Mesendoderm (in vitro differentiated cells): Measurements from ENCODE around the gene WBP1L.

Experiments used
- DNase-seq: peaks from one replicate; pipeline ENCODE4 v3.0.0; 2013
- H2AK5ac ChIP-seq: 2 replicates; pipeline ENCODE4 v1.6.1; 2013; ENCODE audit warnings: low read length, inconsistent platforms
- H2BK120ac ChIP-seq: 2 replicates; pipeline ENCODE4 v1.6.1; 2013; ENCODE audit warnings: low read depth, mild to moderate bottlenecking, low read length, moderate library complexity, mixed read lengths
- H2BK15ac ChIP-seq: replicated peaks from 2 replicates; pipeline ENCODE4 v1.6.1; 2013; ENCODE audit warnings: low read depth, mild to moderate bottlenecking, moderate library complexity
- H2BK5ac ChIP-seq: 2 replicates; pipeline ENCODE4 v1.6.1; 2013; ENCODE audit warnings: low read length, inconsistent platforms
- H3K18ac ChIP-seq: 2 replicates; pipeline ENCODE4 v1.6.1; 2013; ENCODE audit warnings: mild to moderate bottlenecking, low read length, mixed read lengths
- H3K23ac ChIP-seq: one replicate; pipeline ENCODE4 v1.6.1; 2013; ENCODE audit warnings: low read length
- H3K27ac ChIP-seq: 2 replicates; pipeline ENCODE4 v1.5.1; 2013; ENCODE audit warnings: low read depth, mild to moderate bottlenecking, inconsistent platforms, low read length, moderate library complexity
- H3K27me3 ChIP-seq: 2 replicates; pipeline ENCODE4 v1.6.1; 2013; ENCODE audit warnings: low read length, control low read depth, mild to moderate bottlenecking, inconsistent platforms; ENCODE audit not compliant: insufficient read depth, poor library complexity
- H3K36me3 ChIP-seq: 2 replicates; pipeline ENCODE4 v1.6.1; 2013; ENCODE audit warnings: low read length, inconsistent platforms; ENCODE audit not compliant: control insufficient read depth, insufficient read depth
- H3K4ac ChIP-seq: one replicate; pipeline ENCODE4 v1.6.1; 2013; ENCODE audit warnings: low read depth, mild to moderate bottlenecking, low read length, moderate library complexity
- H3K4me1 ChIP-seq: 2 replicates; pipeline ENCODE4 v1.6.1; 2013; ENCODE audit warnings: low read depth, low read length, inconsistent platforms; ENCODE audit not compliant: control insufficient read depth
- H3K4me2 ChIP-seq: 2 replicates; pipeline ENCODE4 v1.6.1; 2013; ENCODE audit warnings: low read length
- H3K4me3 ChIP-seq: 2 replicates; pipeline ENCODE4 v1.5.1; 2013; ENCODE audit warnings: mild to moderate bottlenecking, low read length
- H3K56ac ChIP-seq: one replicate; pipeline ENCODE4 v1.6.1; 2013; ENCODE audit warnings: low read length
- H3K79me1 ChIP-seq: 2 replicates; pipeline ENCODE4 v1.6.1; 2013; ENCODE audit warnings: low read length, inconsistent platforms
- H3K79me2 ChIP-seq: 2 replicates; pipeline ENCODE4 v1.6.1; 2013; ENCODE audit warnings: mild to moderate bottlenecking, low read length; ENCODE audit not compliant: control insufficient read depth, insufficient read depth
- H3K9ac ChIP-seq: 2 replicates; pipeline ENCODE4 v1.6.1; 2013; ENCODE audit warnings: low read length, inconsistent platforms
- H4K5ac ChIP-seq: one replicate; pipeline ENCODE4 v1.6.1; 2013; ENCODE audit warnings: low read length
- H4K8ac ChIP-seq: one replicate; pipeline ENCODE4 v1.6.1; 2013; ENCODE audit warnings: low read depth, mild to moderate bottlenecking, control low read depth, low read length, moderate library complexity
- WGBS: extraction: QIAGEN DNeasy Blood & Tissue Kit; methylation state at CpG from one replicate; pipeline ENCODE4 v1.1.7; 2013; ENCODE audit warnings: low lambda C conversion rate, missing lambda C conversion rate; ENCODE audit not compliant: insufficient coverage; ENCODE audit errors: extremely low coverage; 5-methylcytosine and 5-hydroxymethylcytosine counted together

Gene WBP1L

DNA sequence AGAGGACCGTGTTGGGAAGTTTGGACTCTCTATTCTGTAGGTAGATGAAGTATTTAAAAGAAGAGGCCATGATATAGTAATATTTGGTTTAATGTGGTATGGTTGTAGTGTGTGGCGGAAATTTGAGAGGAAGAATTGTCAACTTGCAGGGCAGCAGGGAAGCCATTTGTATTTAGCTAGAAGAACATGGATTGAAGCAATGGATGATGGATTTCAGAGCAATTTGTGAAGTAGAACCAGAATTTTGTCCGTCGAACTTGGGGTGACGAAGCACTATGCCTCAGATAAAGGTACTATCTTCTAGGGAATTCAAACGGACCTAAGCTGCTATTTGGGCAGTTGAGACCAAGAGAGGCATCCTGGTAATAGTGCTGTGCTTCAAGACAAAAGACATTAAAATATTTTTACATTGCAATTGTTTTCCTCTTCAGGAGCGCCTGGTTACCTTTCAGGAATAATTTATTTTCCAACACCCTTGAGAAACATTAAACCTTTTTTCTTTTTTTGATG lies 615 bp upstream of the WBP1L start:
- DNase-seq, result no peak
- Histone ChIP-seq H3K4me1 (peaks cover 2% of the 10 kb centered on the region), H3K9ac (no peak overlapping the region), H2AK5ac (no peak overlapping the region), H2BK5ac (no peak overlapping the region), H3K27me3 (no peaks in the 10 kb centered on the region), H4K8ac (no peak overlapping the region), H3K36me3 (no peaks in the 10 kb centered on the region), H3K4me3 (no peak overlapping the region), H3K27ac (no peak overlapping the region), H3K4ac (no peak overlapping the region), H3K23ac (no peak overlapping the region), H3K79me2 (peaks cover 11% of the 10 kb centered on the region), H4K5ac (peak overlapping the region; percentile 17), H3K4me2 (peak overlapping the region; percentile 18), H2BK15ac (no peak overlapping the region), H3K18ac (no peak overlapping the region), H3K79me1 (peaks cover 13% of the 10 kb centered on the region), H3K56ac (peak overlapping the region; percentile 57), H2BK120ac (no peak overlapping the region)
- 100% methylated on average over 1 of the region's 7 CpGs for WGBS

DNA sequence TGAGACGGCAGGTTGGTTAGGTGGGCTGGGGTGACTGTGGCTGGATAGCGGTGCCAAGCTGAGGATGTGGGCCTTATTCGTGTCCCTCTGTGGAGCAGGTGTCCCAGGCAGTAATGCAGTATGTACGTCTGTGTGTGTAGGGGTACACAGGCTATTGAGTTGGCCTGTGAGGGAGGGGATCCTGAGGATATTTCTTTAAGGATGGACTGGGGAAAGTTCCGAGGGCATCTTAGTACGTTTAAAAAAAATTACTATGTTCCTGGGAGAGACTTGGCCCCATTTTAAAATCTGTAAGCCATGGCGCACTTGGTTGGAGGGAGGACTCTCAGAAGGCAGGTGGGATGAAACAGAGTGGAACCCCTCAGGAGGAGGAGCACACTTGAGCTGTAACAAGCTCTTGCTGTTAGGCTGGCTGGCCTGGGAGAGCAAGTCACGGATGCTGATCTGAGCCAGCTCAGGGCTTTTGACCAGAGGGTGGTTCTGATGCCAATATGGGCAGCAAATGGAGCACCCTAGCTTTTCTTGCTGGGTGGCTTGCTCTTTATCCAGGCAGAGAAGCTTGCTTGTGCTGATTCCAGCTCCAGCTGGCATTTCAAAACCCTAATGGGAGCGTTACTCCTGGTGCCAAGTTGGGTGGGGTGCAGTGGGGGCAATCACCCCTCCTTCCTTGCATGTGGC lies 765 bp downstream of the WBP1L start:
- DNase-seq, result no peak

DNA sequence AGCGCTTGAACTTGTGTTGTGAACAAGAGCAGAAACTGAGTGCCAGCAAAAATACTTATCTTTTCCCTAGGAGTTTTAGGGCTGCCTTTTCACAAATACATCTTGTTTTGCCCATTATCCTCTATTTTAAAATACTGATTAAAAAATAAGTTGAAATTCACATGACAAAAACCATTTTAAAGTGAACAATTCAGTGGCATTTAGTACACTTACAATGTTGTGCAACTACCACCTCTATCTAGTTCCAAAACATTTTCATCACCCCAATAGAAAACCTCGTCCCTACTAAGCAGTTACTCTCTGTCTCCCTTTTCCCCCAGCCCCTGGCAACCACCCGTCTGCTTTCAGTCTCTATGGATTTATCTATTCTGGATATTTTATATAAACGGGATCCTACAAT lies 1.4 kb downstream of the WBP1L start:
- Histone ChIP-seq H3K27me3 (no peaks in the 10 kb centered on the region), H2AK5ac (no peak overlapping the region), H3K9ac (no peak overlapping the region), H4K5ac (no peak overlapping the region), H3K4me1 (peaks cover 2% of the 10 kb centered on the region), H3K4me2 (no peak overlapping the region), H3K18ac (no peak overlapping the region), H2BK120ac (no peak overlapping the region), H2BK5ac (no peak overlapping the region), H3K4ac (no peak overlapping the region), H3K4me3 (no peak overlapping the region), H3K56ac (no peak overlapping the region), H4K8ac (no peak overlapping the region), H2BK15ac (no peak overlapping the region), H3K27ac (no peak overlapping the region), H3K23ac (no peak overlapping the region), H3K79me2 (peaks cover 11% of the 10 kb centered on the region), H3K79me1 (peaks cover 17% of the 10 kb centered on the region), H3K36me3 (no peaks in the 10 kb centered on the region)
- no CpG with 5 or more reads among the region's 4 CpGs for WGBS
- DNase-seq, result no peak

More for the DNA sequence above, 765 bp downstream of the WBP1L start:
- no peak overlapping the region for H3K18ac ChIP-seq
- no peaks in the 10 kb centered on the region for H3K36me3 ChIP-seq
- H2BK5ac ChIP-seq, result no peak overlapping the region
- H2AK5ac ChIP-seq, result peak overlapping the region; percentile 15
- no peak overlapping the region for H4K8ac ChIP-seq
- H3K79me1 ChIP-seq, result peaks cover 17% of the 10 kb centered on the region
- peak overlapping the region; percentile 78 for H3K9ac ChIP-seq
- no peak overlapping the region for H3K4ac ChIP-seq
- H2BK15ac ChIP-seq, result no peak overlapping the region
- H3K56ac ChIP-seq, result peak overlapping the region; percentile 79
- no CpG with 5 or more reads among the region's 9 CpGs for WGBS
- no peaks in the 10 kb centered on the region for H3K27me3 ChIP-seq
- peak overlapping the region; percentile 69 for H3K4me3 ChIP-seq
- no peak overlapping the region for H4K5ac ChIP-seq
- no peak overlapping the region for H2BK120ac ChIP-seq
- H3K23ac ChIP-seq, result no peak overlapping the region
- peaks cover 11% of the 10 kb centered on the region for H3K79me2 ChIP-seq
- peak overlapping the region; percentile 96 for H3K4me2 ChIP-seq
- no peak overlapping the region for H3K27ac ChIP-seq
- peaks cover 2% of the 10 kb centered on the region for H3K4me1 ChIP-seq

DNA sequence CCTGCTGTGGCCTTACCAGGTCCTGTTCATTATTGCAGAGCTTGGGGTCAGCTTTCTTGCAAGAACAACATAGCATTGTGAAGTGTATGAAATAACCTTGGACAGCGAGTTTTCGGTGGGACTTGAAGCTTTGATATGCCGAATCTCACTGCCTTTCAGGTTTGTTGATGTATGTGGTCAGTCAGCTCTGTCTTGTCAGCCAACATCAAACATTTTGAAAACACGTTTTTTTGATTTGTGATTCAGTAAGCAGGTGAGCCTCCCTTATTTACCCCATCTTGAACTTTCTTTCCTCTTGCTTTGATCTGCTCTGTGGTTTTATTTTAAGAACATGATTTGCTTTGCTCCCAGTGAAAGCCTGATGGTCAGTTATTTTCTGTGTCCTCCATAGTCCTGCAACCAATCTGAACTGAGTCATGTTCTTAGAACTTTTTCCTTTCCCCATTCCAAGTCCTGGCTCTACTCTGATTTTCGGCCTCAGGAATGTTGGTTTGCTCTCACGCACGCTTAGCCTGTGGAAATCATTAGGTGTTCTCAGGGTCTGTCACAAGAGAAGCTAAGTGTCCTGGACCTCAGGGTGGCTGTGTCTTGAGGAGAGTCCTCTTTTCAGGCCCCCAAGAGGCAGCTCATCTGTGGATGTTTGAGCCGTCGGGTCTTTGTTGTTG lies 8.7 kb downstream of the WBP1L start:
- H3K27me3 ChIP-seq, result no peaks in the 10 kb centered on the region
- no peak overlapping the region for H4K8ac ChIP-seq
- H3K79me1 ChIP-seq, result peaks cover 6% of the 10 kb centered on the region
- H3K4me2 ChIP-seq, result no peak overlapping the region
- no peak overlapping the region for H2BK15ac ChIP-seq
- no peak overlapping the region for H3K4me3 ChIP-seq
- H3K56ac ChIP-seq, result no peak overlapping the region
- no peak overlapping the region for H3K27ac ChIP-seq
- DNase-seq, result no peak
- H4K5ac ChIP-seq, result no peak overlapping the region
- H2BK120ac ChIP-seq, result no peak overlapping the region
- H3K18ac ChIP-seq, result no peak overlapping the region
- H3K36me3 ChIP-seq, result no peaks in the 10 kb centered on the region
- H3K4ac ChIP-seq, result no peak overlapping the region
- H3K23ac ChIP-seq, result no peak overlapping the region
- no peak overlapping the region for H3K9ac ChIP-seq
- no peak overlapping the region for H2AK5ac ChIP-seq
- no peaks in the 10 kb centered on the region for H3K79me2 ChIP-seq
- no CpG with 5 or more reads among the region's 9 CpGs for WGBS
- H2BK5ac ChIP-seq, result no peak overlapping the region
- H3K4me1 ChIP-seq, result no peaks in the 10 kb centered on the region

DNA sequence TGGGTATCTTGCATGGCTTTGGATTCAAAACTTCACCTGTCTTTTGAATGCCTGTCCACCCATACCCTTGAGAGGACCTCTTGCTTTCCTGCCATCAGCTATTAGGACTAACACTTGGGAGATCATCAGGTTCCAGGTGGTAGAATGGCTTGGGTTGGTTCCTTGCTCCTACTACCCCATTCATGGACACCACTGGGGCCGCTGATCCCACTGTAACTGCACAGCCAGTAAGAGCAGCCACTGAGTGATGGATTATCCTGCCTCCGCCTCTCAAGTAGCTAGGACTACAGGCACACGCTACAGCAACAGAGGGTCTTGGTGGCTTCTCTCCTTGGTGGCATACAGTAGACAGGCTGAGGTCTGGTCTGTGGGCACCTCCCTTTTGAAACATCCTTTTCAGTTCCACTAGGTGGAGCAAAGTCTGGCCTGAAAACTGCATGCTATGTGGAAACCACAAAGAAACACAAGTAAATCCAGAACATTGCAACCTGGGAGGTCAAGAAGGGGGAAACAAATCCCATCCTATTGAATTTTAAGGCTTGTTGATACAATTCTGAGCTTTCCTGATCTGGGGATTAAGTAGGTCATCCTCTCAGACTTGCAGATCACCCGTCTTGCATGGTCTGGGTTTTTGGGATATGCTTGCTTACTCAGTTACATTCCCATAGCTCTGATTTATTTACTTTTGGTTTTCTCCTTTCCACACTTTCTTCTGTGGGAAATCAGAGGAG lies 9.4 kb downstream of the WBP1L start:
- H3K4me1 ChIP-seq, result no peaks in the 10 kb centered on the region
- no peak overlapping the region for H3K9ac ChIP-seq
- peaks cover 6% of the 10 kb centered on the region for H3K79me1 ChIP-seq
- H3K27me3 ChIP-seq, result no peaks in the 10 kb centered on the region
- H4K5ac ChIP-seq, result no peak overlapping the region
- no peak overlapping the region for H4K8ac ChIP-seq
- H3K4me3 ChIP-seq, result no peak overlapping the region
- H2AK5ac ChIP-seq, result no peak overlapping the region
- no peak overlapping the region for H3K56ac ChIP-seq
- no peaks in the 10 kb centered on the region for H3K79me2 ChIP-seq
- H3K4me2 ChIP-seq, result no peak overlapping the region
- no peak overlapping the region for H2BK15ac ChIP-seq
- DNase-seq, result peak; percentile 83
- no peak overlapping the region for H3K27ac ChIP-seq
- no peak overlapping the region for H3K23ac ChIP-seq
- H3K36me3 ChIP-seq, result no peaks in the 10 kb centered on the region
- WGBS, result no CpG with 5 or more reads among the region's 4 CpGs
- H3K4ac ChIP-seq, result no peak overlapping the region
- H3K18ac ChIP-seq, result no peak overlapping the region
- H2BK120ac ChIP-seq, result no peak overlapping the region
- H2BK5ac ChIP-seq, result no peak overlapping the region
